Esophagus squamous epithelium (tissue), 4 donors: ENCODE data around the gene SMYD3.
"Not testable (repeated sequence)": the region's sequence is repeated elsewhere in the genome, so short reads cannot be mapped to it uniquely, and the experiment has no call there.

ENCODE experiments used
- CTCF ChIP-seq, 6 experiments: fragments of 450-650 bp in 4 of 6; fragments of 200-600 bp in 2 of 6; sonication (generic) in 2 of 6; IDR thresholded peaks; one replicate each; pipeline ENCODE4 v1.5.1; 2016 to 2019; ENCODE audit warnings: antibody characterized with exemption in 6 of 6, mild to moderate bottlenecking in 4 of 6, moderate library complexity in 4 of 6
- POLR2A ChIP-seq, 4 donors: fragments of 450-650 bp; IDR thresholded peaks; one replicate each; pipeline ENCODE4 v1.6.1; 2017; ENCODE audit warnings: antibody characterized with exemption in 4 of 4, mild to moderate bottlenecking in 4 of 4, moderate library complexity in 3 of 4

- not testable (repeated sequence) for TF ChIP-seq POLR2A, CTCF (IDR thresholded peaks at IDR 0.05)
These were observed 732.1 kb downstream of the SMYD3 start for GRCh38 chr1:245774931-245775330.
